Fibroblast of skin of back (primary cell): ENCODE results near the gene ANKS1A.

Experiments used
- DNase-seq: peaks from one replicate; pipeline ENCODE4 v3.0.0-alpha.2; 2013

The ANKS1A gene

GRCh38 chr6:35043381-35044130 lies 154.5 kb downstream of the ANKS1A start:
- no peak for DNase-seq

GRCh38 chr6:35044145-35044745 lies 155.2 kb downstream of the ANKS1A start:
- peak; percentile 30 for DNase-seq

GRCh38 chr6:35044761-35045421 lies 155.8 kb downstream of the ANKS1A start:
- no peak for DNase-seq

GRCh38 chr6:35046103-35046502 lies 157.0 kb downstream of the ANKS1A start:
- no peak for DNase-seq

GRCh38 chr6:35046862-35047261 lies 157.8 kb downstream of the ANKS1A start:
- no peak for DNase-seq

- DNase-seq, result peak; percentile 53
Measured at GRCh38 chr6:35047265-35048011, 158.4 kb downstream of the ANKS1A start.

GRCh38 chr6:35048031-35048613 lies 159.1 kb downstream of the ANKS1A start:
- DNase-seq, result peak; percentile 45

- peak; percentile 70 for DNase-seq
Measured at GRCh38 chr6:35048631-35049083, 159.6 kb downstream of the ANKS1A start.

- no peak for DNase-seq
Measured at GRCh38 chr6:35049156-35049735, 160.2 kb downstream of the ANKS1A start.

- peak; percentile 65 for DNase-seq
Measured at GRCh38 chr6:35049900-35050756, 161.1 kb downstream of the ANKS1A start.

- no peak for DNase-seq
Measured at GRCh38 chr6:35050757-35051330, 161.8 kb downstream of the ANKS1A start.

GRCh38 chr6:35051396-35051795 lies 162.3 kb downstream of the ANKS1A start:
- DNase-seq, result no peak

- DNase-seq, result no peak
Measured at GRCh38 chr6:35051997-35052583, 163.0 kb downstream of the ANKS1A start.

GRCh38 chr6:35052694-35053565 lies 163.9 kb downstream of the ANKS1A start:
- DNase-seq, result no peak

- no peak for DNase-seq
Measured at GRCh38 chr6:35053701-35054100, 164.6 kb downstream of the ANKS1A start.

- no peak for DNase-seq
Measured at GRCh38 chr6:35054106-35054742, 165.2 kb downstream of the ANKS1A start.

GRCh38 chr6:35054743-35055130 lies 165.7 kb downstream of the ANKS1A start:
- DNase-seq, result no peak

GRCh38 chr6:35055891-35056290 lies 166.8 kb downstream of the ANKS1A start:
- no peak for DNase-seq

GRCh38 chr6:35056952-35057351 lies 167.9 kb downstream of the ANKS1A start:
- DNase-seq, result no peak
